ENCODE measurements around the gene PDCD7.
"Not testable (repeated sequence)": the region's sequence is repeated elsewhere in the genome, so short reads cannot be mapped to it uniquely, and the experiment has no call there.

The PDCD7 gene

GRCh38 chr15:65146438-65146837 is 12.8 kb upstream of the PDCD7 start:
- Mint-ChIP-seq H3K27me3 (no peaks in the 10 kb centered on the region), H3K27ac (peak overlapping the region in 1 of 2 donors; percentile 53), H3K9me3 (no peaks in the 10 kb centered on the region), H3K4me1 (no peaks in the 10 kb centered on the region), H3K4me3 (no peak overlapping the region)
- no peak for ATAC-seq
- no peak for DNase-seq

GRCh38 chr15:65138631-65139030 is 5.0 kb upstream of the PDCD7 start:
- not testable (repeated sequence) for DNase-seq, H3K27me3 Mint-ChIP-seq, H3K27ac Mint-ChIP-seq, ATAC-seq, H3K4me3 Mint-ChIP-seq
- H3K4me1 Mint-ChIP-seq: peaks cover 13% of the 10 kb centered on the region
- peaks cover 8 to 11% of the 10 kb centered on the region in 2 donors for H3K9me3 Mint-ChIP-seq

- not testable (repeated sequence) for DNase-seq, H3K27ac Mint-ChIP-seq, H3K27me3 Mint-ChIP-seq, ATAC-seq, H3K4me3 Mint-ChIP-seq
- Mint-ChIP-seq H3K9me3 (peaks cover 8 to 11% of the 10 kb centered on the region in 2 donors), H3K4me1 (peaks cover 15% of the 10 kb centered on the region)
Measured at GRCh38 chr15:65137893-65138292, 4.3 kb upstream of the PDCD7 start.

GRCh38 chr15:65137089-65137488 is 3.5 kb upstream of the PDCD7 start:
- not testable (repeated sequence) for H3K27me3 Mint-ChIP-seq, H3K4me3 Mint-ChIP-seq, DNase-seq, ATAC-seq, H3K27ac Mint-ChIP-seq
- H3K9me3 Mint-ChIP-seq: peaks cover 8 to 11% of the 10 kb centered on the region in 2 donors
- H3K4me1 Mint-ChIP-seq: peaks cover 23% of the 10 kb centered on the region

- DNase-seq (no peak), ATAC-seq (no peak)
- H3K4me3 Mint-ChIP-seq: peak overlapping the region; percentile 95 to 97
- H3K27ac Mint-ChIP-seq: peak overlapping the region in 1 of 2 donors; percentile 98
- H3K9me3 Mint-ChIP-seq: peaks cover 8 to 11% of the 10 kb centered on the region in 2 donors
- no peaks in the 10 kb centered on the region for H3K27me3 Mint-ChIP-seq
- H3K4me1 Mint-ChIP-seq: peaks cover 39% of the 10 kb centered on the region
Measured at GRCh38 chr15:65134538-65134937, 930 bp upstream of the PDCD7 start.

- peak overlapping the region; percentile 85 to 98 for H3K27ac Mint-ChIP-seq
- DNase-seq: peak; percentile 28 to 36
- peak overlapping the region; percentile 90 to 95 for H3K4me3 Mint-ChIP-seq
- H3K9me3 Mint-ChIP-seq: peaks cover 8 to 10% of the 10 kb centered on the region in 2 donors
- H3K27me3 Mint-ChIP-seq: no peaks in the 10 kb centered on the region
- ATAC-seq: peak; percentile 61
- peaks cover 39% of the 10 kb centered on the region for H3K4me1 Mint-ChIP-seq
Measured at GRCh38 chr15:65132878-65133547, 595 bp downstream of the PDCD7 start.

GRCh38 chr15:65130941-65131340 is 2.7 kb downstream of the PDCD7 start:
- Mint-ChIP-seq H3K9me3 (no peaks in the 10 kb centered on the region), H3K27me3 (no peaks in the 10 kb centered on the region), H3K27ac (no peak overlapping the region), H3K4me1 (peaks cover 39% of the 10 kb centered on the region), H3K4me3 (no peak overlapping the region)
- no peak for DNase-seq
- no peak for ATAC-seq

- ATAC-seq: no peak
- no peaks in the 10 kb centered on the region for H3K9me3 Mint-ChIP-seq
- H3K4me3 Mint-ChIP-seq: no peak overlapping the region
- H3K27me3 Mint-ChIP-seq: no peaks in the 10 kb centered on the region
- H3K27ac Mint-ChIP-seq: no peak overlapping the region
- no peak for DNase-seq
- no peaks in the 10 kb centered on the region for H3K4me1 Mint-ChIP-seq
Measured at GRCh38 chr15:65115542-65115941, 18.1 kb downstream of the PDCD7 start.

GRCh38 chr15:65115086-65115485 is 18.5 kb downstream of the PDCD7 start, which contains the start of gene UBAP1L:
Gene UBAP1L (minus strand): TSS chr15:65115200. CDS start chr15:65106215, 8,985 bp downstream.
- Mint-ChIP-seq H3K27ac (no peak within 1 kb of the TSS), H3K4me1 (no peaks in the 10 kb centered on the region), H3K9me3 (no peaks in the 10 kb centered on the region), H3K27me3 (no peaks in the 10 kb centered on the region), H3K4me3 (no peak within 1 kb of the TSS)
- ATAC-seq (no peak), DNase-seq (no peak)

GRCh38 chr15:65110676-65111292 is 22.8 kb downstream of the PDCD7 start:
- Mint-ChIP-seq H3K27ac (peak overlapping the region in 1 of 2 donors; percentile 61), H3K4me1 (peaks cover 6% of the 10 kb centered on the region), H3K9me3 (no peaks in the 10 kb centered on the region), H3K4me3 (no peak overlapping the region), H3K27me3 (no peaks in the 10 kb centered on the region)
- DNase-seq: no peak
- no peak for ATAC-seq

- DNase-seq: no peak
- no peaks in the 10 kb centered on the region for H3K9me3 Mint-ChIP-seq
- ATAC-seq: no peak
- peaks cover 12% of the 10 kb centered on the region for H3K4me1 Mint-ChIP-seq
- H3K27ac Mint-ChIP-seq: peak overlapping the region in 1 of 2 donors; percentile 72
- H3K4me3 Mint-ChIP-seq: peak overlapping the region in 1 of 2 donors; percentile 24
- no peaks in the 10 kb centered on the region for H3K27me3 Mint-ChIP-seq
Measured at GRCh38 chr15:65106011-65106590, 27.5 kb downstream of the PDCD7 start.

GRCh38 chr15:65105038-65105437 is 28.6 kb downstream of the PDCD7 start:
- Mint-ChIP-seq H3K4me1 (peaks cover 12% of the 10 kb centered on the region), H3K27ac (no peak overlapping the region), H3K27me3 (no peaks in the 10 kb centered on the region), H3K4me3 (no peak overlapping the region), H3K9me3 (no peaks in the 10 kb centered on the region)
- ATAC-seq (no peak), DNase-seq (no peak)

- no peak for ATAC-seq
- Mint-ChIP-seq H3K9me3 (no peaks in the 10 kb centered on the region), H3K27me3 (no peaks in the 10 kb centered on the region), H3K27ac (peak overlapping the region in 1 of 2 donors; percentile 33), H3K4me3 (no peak overlapping the region), H3K4me1 (peaks cover 12% of the 10 kb centered on the region)
- no peak for DNase-seq
Measured at GRCh38 chr15:65102912-65103311, 30.7 kb downstream of the PDCD7 start.

- Mint-ChIP-seq H3K27me3 (no peaks in the 10 kb centered on the region), H3K4me3 (no peak overlapping the region)
Measured at GRCh38 chr15:65101891-65102708, 31.5 kb downstream of the PDCD7 start.

GRCh38 chr15:65101411-65101890 is 32.2 kb downstream of the PDCD7 start:
- H3K4me3 Mint-ChIP-seq: no peak overlapping the region
- peak; percentile 37 to 44 for DNase-seq
- H3K4me1 Mint-ChIP-seq: peaks cover 12% of the 10 kb centered on the region

More at GRCh38 chr15:65101891-65102708, 31.5 kb downstream of the PDCD7 start:
- Mint-ChIP-seq H3K9me3 (no peaks in the 10 kb centered on the region), H3K27ac (no peak overlapping the region), H3K4me1 (peaks cover 12% of the 10 kb centered on the region)
- peak; percentile 80 for ATAC-seq
- DNase-seq: no peak

More at GRCh38 chr15:65101411-65101890, 32.2 kb downstream of the PDCD7 start:
- H3K27me3 Mint-ChIP-seq: no peaks in the 10 kb centered on the region
- no peak overlapping the region for H3K27ac Mint-ChIP-seq
- no peak for ATAC-seq
- H3K9me3 Mint-ChIP-seq: no peaks in the 10 kb centered on the region
